ENCODE data around the gene YPEL2.
"Not testable (repeated sequence)": the region's sequence is repeated elsewhere in the genome, so short reads cannot be mapped to it uniquely, and the experiment has no call there.

YPEL2 gene

DNA sequence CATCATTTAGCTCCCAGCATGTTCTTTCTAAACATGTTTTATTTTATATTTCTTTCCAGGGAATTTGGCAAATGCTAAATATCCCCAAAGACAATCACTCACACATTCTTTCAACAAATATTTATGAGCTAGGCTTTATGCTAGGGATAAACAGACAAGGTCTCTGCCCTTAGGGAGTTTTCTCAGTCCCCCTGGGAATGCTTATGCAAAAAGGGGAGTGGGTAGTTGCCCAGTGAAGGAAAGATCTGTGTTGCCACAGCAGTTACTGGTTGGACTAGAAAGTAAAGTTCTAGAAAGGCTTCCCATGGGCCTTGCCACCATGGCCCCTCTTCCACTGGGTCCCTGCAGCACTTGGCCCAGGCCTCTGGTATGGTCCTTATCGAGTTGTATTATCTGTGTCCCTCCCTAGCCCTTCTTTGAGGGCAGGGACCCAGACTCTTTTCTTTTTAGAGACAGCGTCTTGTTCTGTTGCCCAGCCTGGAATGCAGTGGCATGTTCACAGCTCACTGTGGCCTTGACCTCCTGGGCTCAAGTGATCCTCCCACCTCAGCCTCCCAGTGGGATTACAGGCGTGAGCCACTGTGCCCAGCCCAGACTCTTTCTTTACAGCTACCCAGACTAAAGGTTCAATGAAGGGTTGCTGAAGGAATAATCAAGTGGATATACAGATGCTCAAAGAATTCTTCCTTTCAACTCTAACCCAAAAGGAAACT, 78.0 kb downstream of the YPEL2 start:
- no peak for DNase-seq

DNA sequence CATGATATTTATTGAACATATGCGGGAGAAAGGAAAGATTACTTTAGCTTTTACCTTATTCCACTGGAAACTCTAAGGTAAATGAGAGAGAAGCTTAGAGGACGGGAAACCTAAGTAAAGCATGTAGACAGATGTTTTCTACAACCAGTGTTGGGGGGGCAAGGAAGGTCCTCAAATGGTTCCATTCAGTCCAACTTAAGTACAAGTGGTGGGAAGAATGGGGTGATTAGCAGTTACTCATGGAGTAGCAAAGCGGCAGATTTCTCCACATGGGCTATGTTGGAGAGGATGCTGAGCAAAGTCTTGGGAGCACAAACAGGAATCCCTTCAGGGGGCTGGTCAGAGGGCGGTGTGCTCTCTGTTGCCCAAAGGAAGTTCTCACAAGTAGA, 78.6 kb downstream of the YPEL2 start:
- DNase-seq = no peak

- not testable (repeated sequence) for DNase-seq
Observed at GRCh38 chr17:59412431-59412830, 81.0 kb downstream of the YPEL2 start.

- DNase-seq = no peak
Observed at GRCh38 chr17:59413014-59413766, 81.7 kb downstream of the YPEL2 start.

- no peak for DNase-seq
Observed at GRCh38 chr17:59415397-59415796, 83.9 kb downstream of the YPEL2 start.

DNA sequence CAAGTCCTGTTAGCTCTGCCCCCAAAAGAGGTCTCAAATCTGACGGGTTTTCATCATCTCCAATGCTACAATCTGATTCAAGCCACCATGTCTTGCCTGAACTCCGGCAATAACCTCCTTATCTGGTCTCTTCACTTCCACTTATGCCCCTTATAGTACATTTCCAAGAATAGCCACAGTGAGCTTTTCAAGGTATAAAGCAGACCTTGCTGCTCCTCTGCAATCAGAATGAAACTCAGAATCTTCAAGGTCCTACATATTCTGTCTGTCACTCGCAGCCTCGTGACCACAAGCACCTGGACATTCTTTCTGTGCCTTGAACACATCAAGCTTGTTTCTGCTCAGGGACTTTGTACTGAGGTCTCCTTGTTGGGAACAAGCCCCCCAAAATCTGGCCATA, 84.7 kb downstream of the YPEL2 start:
- DNase-seq = no peak

GRCh38 chr17:59417452-59417851, 86.0 kb downstream of the YPEL2 start:
- no peak for DNase-seq

- DNase-seq = no peak
Observed at GRCh38 chr17:59418732-59419166, 87.3 kb downstream of the YPEL2 start.

GRCh38 chr17:59420901-59421300, 89.4 kb downstream of the YPEL2 start:
- no peak for DNase-seq

DNA sequence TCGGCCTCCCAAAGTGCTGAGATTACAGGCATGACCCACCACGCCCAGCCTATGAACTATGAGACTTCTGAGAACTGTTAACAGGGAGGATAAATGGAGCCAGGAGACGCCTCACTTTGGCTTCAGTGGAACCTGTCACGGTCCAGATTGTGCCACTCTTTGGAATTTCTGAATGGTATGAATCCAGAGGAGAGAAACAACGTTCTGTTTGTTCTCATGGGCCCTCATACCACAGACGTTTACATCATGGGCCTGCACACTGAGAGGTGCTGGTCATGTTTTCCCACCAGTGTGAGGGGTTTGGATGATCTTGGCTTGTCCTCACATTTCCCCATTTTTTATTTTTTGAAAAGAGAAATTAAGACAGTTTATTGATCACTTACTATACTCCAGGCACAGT, 90.3 kb downstream of the YPEL2 start:
- DNase-seq = no peak

DNA sequence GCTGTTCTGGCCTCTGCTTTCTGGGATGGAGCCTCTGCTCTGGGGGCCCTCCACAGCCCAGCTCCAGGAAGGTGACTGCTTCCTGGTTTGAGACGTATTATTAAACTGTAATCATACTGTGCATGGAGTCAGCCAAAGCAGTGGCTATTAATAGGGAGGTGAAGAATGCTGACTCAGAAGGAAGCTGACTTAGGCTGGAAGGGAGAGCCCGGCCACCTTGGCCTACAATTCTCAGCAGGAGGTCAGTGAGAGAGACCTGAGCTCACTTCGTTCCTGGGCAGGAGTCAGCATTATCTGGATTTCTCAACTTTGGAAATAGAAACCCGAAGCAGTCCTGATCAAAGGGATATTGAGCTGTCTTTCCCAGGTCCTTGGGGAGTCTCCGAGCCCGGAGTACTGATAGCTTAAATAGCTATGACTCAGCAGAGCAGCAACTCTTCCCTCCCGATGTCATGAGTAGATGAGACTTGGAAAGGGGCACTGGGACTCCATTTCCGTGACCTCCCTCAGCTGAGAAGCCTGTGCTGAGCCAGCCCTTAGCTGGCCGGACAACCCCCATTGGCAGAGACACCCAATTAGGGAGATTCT, 91.8 kb downstream of the YPEL2 start:
- no peak for DNase-seq

GRCh38 chr17:59423903-59424302, 92.4 kb downstream of the YPEL2 start:
- no peak for DNase-seq

DNA sequence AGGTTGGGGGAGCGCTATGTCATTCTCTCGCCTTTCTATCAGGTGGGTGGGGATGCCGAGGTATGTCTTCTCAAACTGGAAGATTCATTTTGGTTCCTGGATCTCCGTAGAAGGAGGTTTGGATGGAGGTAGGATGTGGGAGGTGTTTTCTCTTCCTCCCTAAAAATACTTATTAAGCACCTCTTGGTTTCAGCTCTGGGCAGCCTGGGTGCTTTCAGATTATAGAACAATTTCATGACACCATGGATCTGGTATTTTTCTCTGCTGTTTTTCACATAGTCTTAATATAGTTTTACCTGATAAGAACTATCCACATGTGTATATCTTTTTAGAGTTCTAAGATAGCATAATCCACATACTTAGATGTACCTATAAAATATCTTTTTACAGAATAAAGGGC, 92.9 kb downstream of the YPEL2 start:
- no peak for DNase-seq

- DNase-seq = peak; percentile 19 to 34
Observed at GRCh38 chr17:59425085-59425931, 93.9 kb downstream of the YPEL2 start.

DNA sequence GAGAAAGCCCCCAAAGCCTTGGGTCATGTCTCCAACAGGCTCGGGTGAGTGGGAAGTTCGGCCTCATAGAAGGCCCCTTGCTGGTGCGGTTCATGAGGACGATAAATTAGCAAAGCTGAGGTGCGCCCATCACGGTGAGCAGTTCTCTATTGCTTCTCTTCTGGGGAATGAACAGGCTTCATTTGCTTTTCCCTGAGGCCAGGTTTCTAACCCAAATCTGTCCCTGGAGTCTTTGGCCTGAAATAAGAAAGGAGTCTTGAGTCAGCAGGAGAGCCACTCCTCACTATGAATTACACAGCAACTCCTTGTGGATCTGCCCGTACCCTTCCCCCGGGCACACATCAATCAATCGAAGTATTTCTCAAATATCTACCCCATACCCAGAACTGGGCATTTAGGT, 94.6 kb downstream of the YPEL2 start:
- no peak for DNase-seq

GRCh38 chr17:59427425-59427921, 96.0 kb downstream of the YPEL2 start:
- DNase-seq = no peak

GRCh38 chr17:59427996-59428395, 96.5 kb downstream of the YPEL2 start:
- no peak for DNase-seq

DNA sequence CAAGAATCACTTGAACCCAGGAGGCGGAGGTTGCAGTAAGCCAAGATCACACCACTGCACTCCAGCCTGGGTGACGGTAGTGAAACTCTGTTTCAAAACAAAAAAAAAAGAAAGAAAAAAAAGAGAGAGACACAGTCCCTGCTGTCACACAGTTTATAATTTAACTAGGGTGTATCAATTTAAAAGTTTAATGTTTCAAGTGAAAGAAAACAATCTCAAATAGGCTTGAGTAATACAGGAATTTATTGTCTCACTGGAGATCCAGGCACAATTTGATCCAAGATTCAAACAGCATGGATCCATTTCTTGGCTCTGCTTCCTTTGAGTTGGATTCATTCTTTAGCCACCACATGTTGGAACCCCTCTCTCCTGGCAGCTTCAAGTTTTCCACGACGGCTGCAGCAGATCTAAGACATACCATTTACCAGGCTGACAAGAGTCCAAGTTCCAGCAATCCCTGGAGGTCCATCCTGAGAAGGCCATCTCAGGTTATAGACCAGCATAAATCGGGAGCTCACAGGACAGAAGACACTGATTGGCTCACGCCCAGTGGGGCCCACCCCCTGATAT, 97.5 kb downstream of the YPEL2 start:
- DNase-seq = no peak

GRCh38 chr17:59431601-59432000, 100.1 kb downstream of the YPEL2 start:
- DNase-seq = no peak

- no peak for DNase-seq
Observed at GRCh38 chr17:59432657-59433056, 101.2 kb downstream of the YPEL2 start.

GRCh38 chr17:59433586-59433985, 102.1 kb downstream of the YPEL2 start:
- no peak for DNase-seq

GRCh38 chr17:59434429-59434828, 103.0 kb downstream of the YPEL2 start:
- no peak for DNase-seq

GRCh38 chr17:59435238-59435637, 103.8 kb downstream of the YPEL2 start:
- no peak for DNase-seq

Measured in Kasumi-1 (cell line).